ENCODE results near the gene NEMF. TPM values are rescaled to one million over a fixed set of nuclear protein-coding genes. Genes with fewer than 3 reads are reported as not detected.

NEMF gene
- total RNA-seq, 1 donor from 2014 or later: 61.5 TPM

DNA sequence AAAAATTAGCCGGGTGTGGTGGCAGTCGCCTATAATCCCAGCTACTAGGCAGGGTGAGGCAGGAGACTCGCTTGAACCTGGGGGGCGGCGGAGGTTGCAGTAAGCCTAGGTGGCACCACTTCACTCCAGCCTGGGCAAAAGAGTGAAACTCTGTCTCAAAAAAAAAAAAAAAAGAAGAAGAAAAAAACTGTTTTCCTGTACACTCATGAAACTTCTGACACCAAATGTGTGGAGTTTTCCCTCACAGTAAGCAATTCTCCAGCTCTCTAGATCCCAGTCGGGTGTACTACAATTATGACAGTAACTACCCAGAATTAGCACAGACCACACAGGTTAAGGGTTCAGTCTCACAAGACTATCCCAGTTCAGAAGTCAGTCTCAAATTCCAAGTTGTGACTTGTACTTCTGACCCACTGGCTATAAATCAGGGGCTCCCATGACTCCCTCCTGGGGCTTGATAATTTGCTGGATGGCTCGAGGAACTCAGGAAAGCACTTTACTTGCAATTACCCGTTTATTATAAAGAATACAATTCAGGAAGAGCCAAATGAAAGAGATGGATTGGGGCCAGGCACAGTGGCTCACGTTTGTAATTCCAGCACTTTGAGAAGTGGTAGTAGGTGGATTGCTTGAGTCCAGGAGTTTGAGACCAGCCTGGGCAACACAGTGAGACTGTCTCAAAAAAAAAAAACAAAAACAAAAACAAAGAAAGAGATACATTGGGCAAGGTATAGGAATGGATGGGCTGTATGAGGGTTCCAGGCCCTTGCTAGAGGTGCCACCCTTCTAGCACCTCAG is 27.9 kb upstream of the NEMF start:
- no peaks in the 10 kb centered on the region for H3K9me3 ChIP-seq (ENCODE audit: insufficient read depth, low read depth, low read length)
- no peak overlapping the region for H3K4me2 ChIP-seq (ENCODE audit: low read length)
- no peak for TF ChIP-seq CTCF (IDR thresholded peaks at IDR 0.05; ENCODE audit: insufficient read depth, low read depth, low read length)
- no peak for TF ChIP-seq EZH2 (IDR thresholded peaks at IDR 0.05; ENCODE audit: insufficient read depth, low read length)
- H3K4me3 Mint-ChIP-seq (ENCODE audit: unreplicated experiment): no peak overlapping the region
- DNase-seq (ENCODE audit: low read depth): peak; percentile 22
- no peak overlapping the region for H3K27ac ChIP-seq (ENCODE audit: low read depth, low read length)
- no peaks in the 10 kb centered on the region for H4K20me1 ChIP-seq (ENCODE audit: insufficient read depth, low read length)
- no peak overlapping the region for H2AFZ ChIP-seq (ENCODE audit: low read depth, low read length)
- H3K27ac Mint-ChIP-seq (ENCODE audit: unreplicated experiment): no peak overlapping the region
- H3K9ac ChIP-seq (ENCODE audit: low read length): no peak overlapping the region
- H3K9me3 Mint-ChIP-seq (ENCODE audit: unreplicated experiment): no peaks in the 10 kb centered on the region
- FAIRE-seq: no peak
- H3K79me2 ChIP-seq (ENCODE audit: insufficient read depth, low read length): no peaks in the 10 kb centered on the region
- H3K27me3 ChIP-seq (ENCODE audit: insufficient read depth, low read length): no peaks in the 10 kb centered on the region
- no peaks in the 10 kb centered on the region for H3K36me3 ChIP-seq (ENCODE audit: insufficient read depth, low read length)
- H3K36me3 Mint-ChIP-seq (ENCODE audit: low read depth, unreplicated experiment): no peaks in the 10 kb centered on the region
- H3K27me3 Mint-ChIP-seq (ENCODE audit: low read depth, unreplicated experiment): no peaks in the 10 kb centered on the region
- no peaks in the 10 kb centered on the region for H3K4me1 ChIP-seq (ENCODE audit: insufficient read depth, low read length)
- peaks cover 2% of the 10 kb centered on the region for H3K4me1 Mint-ChIP-seq (ENCODE audit: low read depth, unreplicated experiment)
- H3K4me3 ChIP-seq (ENCODE audit: insufficient read depth, low read depth, low read length): no peak overlapping the region

GRCh38 chr14:49879646-49880204 is 27.1 kb upstream of the NEMF start:
- Histone ChIP-seq H3K9ac (ENCODE audit: low read length) (no peak overlapping the region), H2AFZ (ENCODE audit: low read depth, low read length) (no peak overlapping the region), H3K79me2 (ENCODE audit: insufficient read depth, low read length) (no peaks in the 10 kb centered on the region), H3K4me2 (ENCODE audit: low read length) (no peak overlapping the region), H3K36me3 (ENCODE audit: insufficient read depth, low read length) (no peaks in the 10 kb centered on the region), H3K4me3 (ENCODE audit: insufficient read depth, low read depth, low read length) (no peak overlapping the region), H3K27me3 (ENCODE audit: insufficient read depth, low read length) (no peaks in the 10 kb centered on the region), H3K27ac (ENCODE audit: low read depth, low read length) (no peak overlapping the region), H3K4me1 (ENCODE audit: insufficient read depth, low read length) (no peaks in the 10 kb centered on the region), H3K9me3 (ENCODE audit: insufficient read depth, low read depth, low read length) (no peaks in the 10 kb centered on the region), H4K20me1 (ENCODE audit: insufficient read depth, low read length) (no peaks in the 10 kb centered on the region)
- H3K27me3 Mint-ChIP-seq (ENCODE audit: low read depth, unreplicated experiment): no peaks in the 10 kb centered on the region
- TF ChIP-seq CTCF (IDR thresholded peaks at IDR 0.05; ENCODE audit: insufficient read depth, low read depth, low read length) (peak; percentile 58), EZH2 (IDR thresholded peaks at IDR 0.05; ENCODE audit: insufficient read depth, low read length) (no peak)
- no peaks in the 10 kb centered on the region for H3K9me3 Mint-ChIP-seq (ENCODE audit: unreplicated experiment)
- FAIRE-seq (no peak), DNase-seq (ENCODE audit: low read depth) (peak; percentile 34)
- H3K4me1 Mint-ChIP-seq (ENCODE audit: low read depth, unreplicated experiment): peaks cover 2% of the 10 kb centered on the region
- no peak overlapping the region for H3K27ac Mint-ChIP-seq (ENCODE audit: unreplicated experiment)
- no peaks in the 10 kb centered on the region for H3K36me3 Mint-ChIP-seq (ENCODE audit: low read depth, unreplicated experiment)
- H3K4me3 Mint-ChIP-seq (ENCODE audit: unreplicated experiment): no peak overlapping the region
